UCSD-AML1 (cell line): ENCODE results near the gene KIF11.
"Not testable (repeated sequence)": the region's sequence is repeated elsewhere in the genome, so short reads cannot be mapped to it uniquely, and the experiment has no call there.

Experiments used
- DNase-seq: peaks from one replicate; lab custom pipeline; 2025; ENCODE audit not compliant: unreplicated experiment; lab: John Stamatoyannopoulos, UW

The KIF11 gene

GRCh38 chr10:92592761-92593618, at the start of gene KIF11:
KIF11 (plus strand) TSS chr10:92593130; CDS start chr10:92593376, 246 bp downstream.
- peak; percentile 96 for DNase-seq

DNA sequence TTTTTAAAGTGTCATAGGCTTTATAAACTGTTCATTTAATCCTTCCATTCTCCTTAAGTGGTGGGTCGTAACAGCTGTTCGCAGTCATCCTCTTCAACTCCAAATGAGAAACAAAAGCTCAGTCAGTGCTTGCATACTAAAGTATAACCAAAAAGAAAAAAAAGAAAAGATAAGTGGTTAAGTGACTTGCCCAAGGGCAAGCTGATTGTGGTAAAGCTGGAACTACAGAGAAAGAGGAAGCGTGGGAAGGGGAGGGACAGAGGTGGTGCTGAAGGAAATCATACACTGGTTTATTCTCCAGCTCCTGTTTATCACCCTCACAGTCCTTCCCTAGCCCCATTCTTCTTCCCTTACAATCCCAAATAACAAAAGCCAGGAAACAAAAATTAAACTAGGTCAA, 48.6 kb upstream of the KIF11 start:
- DNase-seq = peak; percentile 19

GRCh38 chr10:92545556-92545955, 47.4 kb upstream of the KIF11 start:
- no peak for DNase-seq

DNA sequence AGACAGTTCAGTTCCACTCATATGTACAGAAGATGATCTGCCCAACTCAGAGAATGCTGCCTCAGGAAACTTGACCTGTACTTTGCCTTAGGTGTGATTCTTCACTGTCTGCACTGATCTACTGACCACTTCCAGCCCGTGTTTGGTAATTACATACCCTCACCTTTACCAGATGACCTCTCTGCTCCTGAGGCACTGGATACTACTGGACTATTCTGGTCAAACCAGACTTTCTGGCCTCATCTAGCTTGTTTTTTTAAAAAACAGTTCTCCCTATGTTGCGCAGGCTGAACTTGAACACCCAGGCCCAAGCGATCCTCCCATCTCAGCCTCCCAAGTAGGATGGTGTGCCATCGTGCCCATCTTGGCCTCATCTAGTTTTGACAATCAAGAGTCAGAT, 45.3 kb upstream of the KIF11 start:
- DNase-seq = no peak

- no peak for DNase-seq
Measured at GRCh38 chr10:92550924-92551323, 42.0 kb upstream of the KIF11 start.

DNA sequence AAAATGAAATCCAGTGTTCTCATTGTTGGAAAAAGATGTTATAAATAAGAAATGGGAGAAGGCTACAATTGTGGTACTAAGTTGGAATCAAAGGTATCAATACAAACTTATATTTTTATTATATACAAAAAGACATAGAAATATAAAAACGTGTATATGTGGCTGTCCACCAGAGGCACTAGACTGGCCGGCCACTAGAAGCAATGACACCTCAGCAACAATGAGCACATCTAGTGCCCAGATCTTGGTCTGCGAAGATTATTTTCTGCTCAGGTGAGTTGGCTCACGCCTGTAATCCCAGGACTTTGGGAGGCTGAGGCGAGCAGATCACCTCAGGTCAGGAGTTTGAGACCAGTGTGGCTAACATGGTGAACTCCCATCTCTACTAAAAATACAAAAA, 40.6 kb upstream of the KIF11 start:
- no peak for DNase-seq

DNA sequence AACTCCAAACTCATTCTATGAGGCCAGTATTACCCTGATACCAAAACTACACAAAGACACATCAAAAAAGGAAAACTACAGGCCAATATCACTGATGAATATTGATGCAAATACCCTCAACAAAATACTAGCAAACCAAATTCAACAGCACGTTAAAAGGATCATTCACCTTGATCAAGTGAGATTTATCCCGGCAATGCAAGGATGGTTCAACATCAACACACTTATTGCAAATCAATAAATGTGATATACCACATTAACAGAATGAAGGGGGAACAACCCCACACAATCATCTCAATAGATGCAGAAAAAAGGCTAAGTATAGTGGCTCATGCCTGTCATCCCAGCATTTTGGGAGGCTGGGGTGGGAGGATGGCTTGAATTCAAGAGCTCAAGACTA, 39.0 kb upstream of the KIF11 start:
- no peak for DNase-seq

- no peak for DNase-seq
Measured at GRCh38 chr10:92559046-92559445, 33.9 kb upstream of the KIF11 start.

DNA sequence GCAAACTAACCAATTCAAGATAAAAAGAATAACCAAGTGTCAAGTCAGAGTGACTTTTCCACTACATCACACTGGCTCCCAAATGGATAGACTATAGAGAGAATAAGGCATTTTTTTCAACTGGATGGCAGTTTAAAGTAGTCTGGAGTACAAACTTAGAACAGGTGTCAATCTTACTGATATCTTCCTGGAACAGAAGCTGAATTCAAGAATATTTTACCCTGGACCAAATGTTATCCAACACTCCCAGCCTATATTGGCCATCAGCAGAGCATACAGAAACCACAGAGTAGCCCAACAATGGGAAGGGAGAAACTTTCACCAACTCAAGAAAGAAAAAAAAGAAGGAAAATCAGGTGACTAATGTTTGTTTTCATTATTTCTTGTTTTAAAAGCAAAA, 30.5 kb upstream of the KIF11 start:
- no peak for DNase-seq

DNA sequence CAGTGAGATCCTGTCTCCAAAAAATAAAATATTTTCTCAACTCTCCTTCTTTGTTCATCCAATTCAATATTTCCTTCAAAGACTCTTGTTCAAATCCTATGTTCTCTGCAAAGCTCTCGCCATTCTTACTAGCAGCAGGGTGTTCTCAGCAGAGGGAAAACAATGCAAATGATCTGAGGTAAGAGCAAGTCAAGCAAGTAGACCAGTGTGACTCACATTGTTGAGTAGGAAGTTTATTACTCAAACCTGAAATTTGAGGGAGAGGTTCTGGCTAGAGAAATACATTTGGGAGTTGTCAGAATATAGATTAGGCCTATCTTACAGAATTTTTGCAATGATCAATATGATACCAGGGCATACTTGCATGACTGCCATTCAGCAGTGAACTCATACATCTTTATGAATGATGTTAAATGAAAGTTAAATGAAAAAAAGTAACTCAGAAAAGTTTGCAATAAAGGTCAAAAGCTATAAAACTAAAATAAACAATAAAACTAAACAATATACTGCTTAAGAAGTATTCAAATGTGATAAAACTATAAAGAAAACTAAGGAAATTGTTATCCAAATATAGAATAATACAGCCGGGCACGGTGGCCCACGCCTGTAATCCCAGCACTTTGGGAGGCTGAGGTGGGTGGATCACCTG, 24.9 kb upstream of the KIF11 start:
- DNase-seq = no peak

GRCh38 chr10:92569071-92569470, 23.9 kb upstream of the KIF11 start:
- DNase-seq = no peak

- DNase-seq = not testable (repeated sequence)
Measured at GRCh38 chr10:92569663-92570062, 23.3 kb upstream of the KIF11 start.

GRCh38 chr10:92571649-92572048, 21.3 kb upstream of the KIF11 start:
- no peak for DNase-seq

- no peak for DNase-seq
Measured at GRCh38 chr10:92572362-92573090, 20.4 kb upstream of the KIF11 start.

DNA sequence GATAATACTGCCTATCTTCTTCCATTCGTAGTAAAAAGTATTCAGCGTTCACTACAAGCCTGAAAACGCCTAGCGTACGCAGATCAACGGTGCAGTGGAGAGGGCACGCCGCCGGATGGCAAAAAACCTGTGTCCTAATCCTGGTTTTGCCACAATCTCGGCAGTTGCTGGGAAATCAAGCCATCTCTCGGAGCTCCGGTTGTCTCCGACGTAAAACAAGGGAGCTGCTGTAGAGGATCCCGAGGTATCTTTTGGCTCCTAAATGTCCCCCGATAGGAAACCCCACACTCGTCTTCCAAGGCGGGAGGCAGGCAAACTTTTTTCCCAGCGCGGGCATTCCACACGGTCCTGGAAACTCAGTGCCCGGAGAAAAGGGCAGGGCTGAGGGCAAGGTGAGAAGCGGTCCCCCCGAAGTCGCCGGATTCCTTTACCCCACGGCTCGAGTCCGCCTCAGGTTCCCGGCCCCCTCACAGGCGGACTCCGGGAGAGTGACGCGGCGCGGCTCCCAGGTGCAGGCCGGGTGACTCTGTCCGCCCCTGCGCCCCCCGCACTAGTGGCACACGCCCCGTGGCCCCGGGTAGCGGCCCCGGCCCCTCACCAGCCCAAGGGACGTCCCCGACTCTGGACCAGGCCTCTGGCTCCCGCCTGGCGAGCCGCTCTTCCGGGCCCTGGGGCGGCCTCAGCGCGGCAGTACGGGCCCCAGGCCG, 19.7 kb upstream of the KIF11 start:
- DNase-seq = peak; percentile 46

GRCh38 chr10:92573798-92574547, 19.0 kb upstream of the KIF11 start, which contains the start of gene IDE:
IDE (minus strand) TSS chr10:92574093; CDS start chr10:92574019, 74 bp downstream.
- peak; percentile 89 for DNase-seq

- DNase-seq = no peak
Measured at GRCh38 chr10:92574548-92575261, 18.2 kb upstream of the KIF11 start.

DNA sequence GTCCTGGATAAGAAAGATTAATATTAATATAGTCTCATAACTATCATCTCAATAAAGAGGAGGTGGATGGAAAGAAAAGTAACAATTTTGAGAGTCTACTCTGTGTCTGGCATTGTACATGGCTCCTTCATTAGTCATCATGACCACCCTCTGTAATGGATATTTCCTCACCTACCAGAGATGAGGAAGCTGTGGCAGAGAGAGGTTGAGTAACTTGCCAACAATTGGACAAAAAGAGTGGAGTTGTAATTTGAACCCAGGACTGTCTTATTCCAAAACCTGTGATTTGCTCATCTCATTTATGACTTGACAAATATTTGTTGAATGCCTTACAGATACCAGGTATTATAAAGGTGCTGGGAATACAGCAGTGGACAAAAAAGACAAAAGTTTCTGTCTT, 17.0 kb upstream of the KIF11 start:
- no peak for DNase-seq

DNA sequence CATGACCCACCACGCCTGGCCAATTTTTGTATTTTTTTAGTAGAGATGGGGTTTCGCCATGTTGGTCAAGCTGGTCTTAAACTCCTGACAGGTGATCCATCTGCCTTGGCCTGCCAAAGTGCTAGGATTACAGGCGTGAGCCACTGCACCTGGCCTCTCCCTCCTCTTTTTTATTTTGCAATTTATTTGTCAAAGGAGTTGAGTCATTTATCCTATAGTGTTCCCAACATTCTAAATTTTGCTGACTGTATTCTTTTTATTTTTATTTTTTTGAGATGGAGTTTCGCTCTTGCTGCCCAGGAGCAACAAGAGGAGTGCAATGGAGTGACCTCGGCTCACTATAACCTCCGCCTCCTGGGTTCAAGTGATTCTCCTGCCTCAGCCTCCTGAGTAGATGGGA, 10.6 kb upstream of the KIF11 start:
- DNase-seq = not testable (repeated sequence)
